A549 (cell line): Measurements from ENCODE around the gene TTC34. TPM values are rescaled to one million over a fixed set of nuclear protein-coding genes. Genes with fewer than 3 reads are reported as not detected.

Source experiments
- polyA plus RNA-seq, 4 experiments: library from polyadenylated mRNA; depleted of rRNA in 3 of 4; stranded (reverse); fragments of >200 nt; fragmentation: RNase III in 1 of 4; extraction: RNeasy Plus Mini Kit Qiagen cat#74134 plus additional on column Dnase treatment in 1 of 4; gene quantifications; 2 replicates in 3 of 4; 3 replicates in 1 of 4; pipeline ENCODE4 v1.2.3, GENCODE V29; 2011 to 2017

TTC34 gene
- polyA plus RNA-seq, 2 of the 4 experiments (the other 2 are of a cell fraction): 0.04 to 0.05 TPM

Other genes with a start within 250 kb of the TTC34 start
- gene TNFRSF14, start 245.3 kb downstream of the TTC34 start, polyA plus RNA-seq (2011; rRNA removed): 0.16 and 0.29 TPM in 2 replicates
- gene TNFRSF14, start 245.3 kb downstream of the TTC34 start, polyA plus RNA-seq (2017; fragmentation: RNase III; extraction: RNeasy Plus Mini Kit Qiagen cat#74134 plus additional on column Dnase treatment): 0.22 to 0.31 TPM (median 0.25 TPM) in 3 replicates
- 4.4 and 6.6 TPM in 2 replicates for gene PRXL2B, start 214.9 kb downstream of the TTC34 start, polyA plus RNA-seq (2011; rRNA removed)
- gene PRXL2B, start 214.9 kb downstream of the TTC34 start, polyA plus RNA-seq (2017; fragmentation: RNase III; extraction: RNeasy Plus Mini Kit Qiagen cat#74134 plus additional on column Dnase treatment): 14.7 to 17.4 TPM (median 16.4 TPM) in 3 replicates
- gene MMEL1, start 168.7 kb downstream of the TTC34 start, polyA plus RNA-seq (2011; rRNA removed): not detected in 2 replicates
- not detected in 3 replicates for gene MMEL1, start 168.7 kb downstream of the TTC34 start, polyA plus RNA-seq (2017; fragmentation: RNase III; extraction: RNeasy Plus Mini Kit Qiagen cat#74134 plus additional on column Dnase treatment)
- not detected in 2 replicates for gene ACTRT2, start 219.8 kb upstream of the TTC34 start, polyA plus RNA-seq (2011; rRNA removed)
- gene ACTRT2, start 219.8 kb upstream of the TTC34 start, polyA plus RNA-seq (2017; fragmentation: RNase III; extraction: RNeasy Plus Mini Kit Qiagen cat#74134 plus additional on column Dnase treatment): not detected in 3 replicates